GM12878 (cell line): ENCODE measurements around the gene DPY19L1. TPM values are rescaled to one million over a fixed set of nuclear protein-coding genes. Genes with fewer than 3 reads are reported as not detected.

ENCODE experiments used
- ATAC-seq: fragments of 200-7000 bp; cut with Tn5 transposase; 3 replicates; pipeline ENCODE4 v1.9.1; 2020; ENCODE audit warnings: mild to moderate bottlenecking, moderate library complexity
- BruUV-seq: library from RNA; stranded (reverse); fragments of 400-500 nt; replicated peaks from 2 replicates; lab custom pipeline; 2021; lab: Mats Ljungman, UMichigan
- CTCF ChIA-PET: fragments of 300-600 bp; sonication (Branson Sonifier 250); formaldehyde crosslinking; extraction: SDS; loops from one replicate; lab custom pipeline; 2021; ENCODE audit warnings: inconsistent platforms; lab: Yijun Ruan, JAX
- POLR2A ChIA-PET: fragments of 350-600 bp; formaldehyde crosslinking; extraction: SDS; loops from one replicate; lab custom pipeline; 2021; ENCODE audit warnings: inconsistent platforms; lab: Charles Lee
- RAD21 ChIA-PET: fragments of 300-600 bp; sonication (Branson Sonifier 250); formaldehyde crosslinking; loops from one replicate; lab custom pipeline; 2023; ENCODE audit warnings: antibody characterized with exemption; ENCODE audit not compliant: unreplicated experiment; lab: Charles Lee
- SMC1A ChIA-PET: fragments of 300-600 bp; sonication (Branson Sonifier 250); formaldehyde crosslinking; loops from one replicate; lab custom pipeline; 2023; ENCODE audit not compliant: unreplicated experiment, uncharacterized antibody; lab: Charles Lee
- DNase-seq: peaks from one replicate; pipeline ENCODE4 v3.0.0-alpha.2; 2011; ENCODE audit warnings: low read depth, low spot score
- FAIRE-seq: peaks from 3 replicates; lab custom pipeline; 2011; peaks lifted over from hg19 to GRCh38; lab: Jason Lieb, UNC
- H2AFZ ChIP-seq: 2 replicates; pipeline ENCODE4 v1.6.0; 2011; ENCODE audit warnings: low read depth, low read length, control low read depth; ENCODE audit not compliant: control insufficient read depth
- H3K27ac ChIP-seq: 2 replicates; pipeline ENCODE4 v1.5.1; 2011; ENCODE audit warnings: control low read depth; ENCODE audit not compliant: control insufficient read depth, insufficient read depth
- H3K27me3 ChIP-seq, 2 experiments: replicated peaks in 1 of 2; 2 replicates each; pipeline versions ENCODE4 v1.6.0 to v1.6.1; 2011; ENCODE audit warnings: low read length in 1 of 2; ENCODE audit not compliant: control insufficient read depth in 2 of 2, insufficient read depth in 2 of 2
- H3K36me3 ChIP-seq, 2 experiments: 2 replicates each; pipeline ENCODE4 v1.5.1; 2011; ENCODE audit warnings: low read length in 1 of 2; ENCODE audit not compliant: control insufficient read depth in 2 of 2, insufficient read depth in 2 of 2
- H3K4me1 ChIP-seq: 2 replicates; pipeline ENCODE4 v1.6.1; 2011; ENCODE audit warnings: mild to moderate bottlenecking, low read length, moderate library complexity, mixed read lengths; ENCODE audit not compliant: control insufficient read depth, insufficient read depth
- H3K4me2 ChIP-seq: 2 replicates; pipeline ENCODE4 v1.6.0; 2011; ENCODE audit warnings: control low read depth; ENCODE audit not compliant: control insufficient read depth, insufficient read depth
- H3K4me3 ChIP-seq: fragments of 200-600 bp; sonication (generic); 2 replicates; pipeline ENCODE4 v1.5.1; 2016
- H3K79me2 ChIP-seq: 2 replicates; pipeline ENCODE4 v1.6.0; 2011; ENCODE audit warnings: low read length; ENCODE audit not compliant: control insufficient read depth, insufficient read depth
- H3K9ac ChIP-seq: 2 replicates; pipeline ENCODE4 v1.8.0; 2011; ENCODE audit warnings: low read length, control low read depth, mixed read lengths; ENCODE audit not compliant: control insufficient read depth, insufficient read depth
- H3K9me3 ChIP-seq: replicated peaks from 3 replicates; pipeline ENCODE4 v1.5.1; 2011; ENCODE audit warnings: mild to moderate bottlenecking, low read length; ENCODE audit not compliant: control insufficient read depth, insufficient read depth
- H4K20me1 ChIP-seq: 2 replicates; pipeline ENCODE4 v1.6.0; 2011; ENCODE audit not compliant: control insufficient read depth, insufficient read depth
- E4F1 ChIP-seq: fragments of 450-650 bp; IDR thresholded peaks from 2 replicates; pipeline ENCODE4 v1.6.1; 2018; ENCODE audit warnings: borderline replicate concordance, mild to moderate bottlenecking; ENCODE audit not compliant: partially characterized antibody
- IKZF1 ChIP-seq: fragments of 450-650 bp; conservative IDR thresholded peaks from 2 replicates; pipeline ENCODE4 v1.6.1; 2017; ENCODE audit warnings: antibody characterized with exemption, mild to moderate bottlenecking
- MEF2B ChIP-seq: fragments of 450-650 bp; IDR thresholded peaks from 2 replicates; pipeline ENCODE4 v1.6.1; 2018; ENCODE audit warnings: mild to moderate bottlenecking, moderate library complexity; ENCODE audit not compliant: partially characterized antibody, poor library complexity, severe bottlenecking
- PAX8 ChIP-seq: fragments of 450-650 bp; IDR thresholded peaks from 2 replicates; pipeline ENCODE4 v1.6.1; 2017; ENCODE audit warnings: mild to moderate bottlenecking, moderate library complexity
- SP1 ChIP-seq: IDR thresholded peaks from one replicate; pipeline ENCODE4 v1.6.1; 2011; ENCODE audit warnings: low read depth, low read length
- SREBF2 ChIP-seq: IDR thresholded peaks from 2 replicates; pipeline ENCODE4 v1.6.1; 2012; ENCODE audit warnings: mild to moderate bottlenecking, low read length
- in situ Hi-C: fragments of 300-500 bp; cut with MboI; formaldehyde crosslinking; loops from 9 replicates; pipeline ENCODE4 v1.14.3; 2018; ENCODE audit warnings: mixed read lengths
- intact Hi-C: fragments of 100-400 bp; cut with micrococcal nuclease; formaldehyde crosslinking; loops from one replicate; pipeline ENCODE4 v1.14.2; 2022; ENCODE audit not compliant: unreplicated experiment
- polyA plus RNA-seq, 11 experiments: library from polyadenylated mRNA; depleted of rRNA in 4 of 11; unstranded in 6 of 11; stranded (reverse) in 5 of 11; fragments of >200 nt; fragmentation: Nextera tagmentation in 4 of 11; fragmentation: Illumina TruSeq in 1 of 11; extraction: Ambion mirVana in 4 of 11; extraction: Trizol in 1 of 11; gene quantifications; 1 replicate in 1 of 11; 2 replicates in 10 of 11; pipeline versions ENCODE4 v1.2.1 to v1.2.3, GENCODE V29; 2011 to 2016; ENCODE audit warnings: inconsistent platforms in 2 of 11, missing spikeins in 2 of 11, low read depth in 1 of 11
- total RNA-seq, 4 experiments: library from RNA; depleted of rRNA in 3 of 4; stranded (reverse); fragments of >200 nt in 3 of 4; fragmentation: Illumina TruSeq in 1 of 4; extraction: Trizol in 1 of 4; gene quantifications; 2 replicates each; pipeline versions ENCODE4 v1.2.1 to v1.2.3, GENCODE V29; 2013 to 2021
- TF ChIP-seq, protein P1 (sequence below): IDR thresholded peaks from 2 replicates; pipeline ENCODE4 v1.6.1; 2011; ENCODE audit warnings: low read depth, low read length, improper control_type of control experiment, borderline replicate concordance

DPY19L1 gene
- total and polyA plus RNA-seq, 10 of the 15 experiments (the other 5 are each of a cell fraction or from before 2014, with no cell fraction given) = 0.47 to 35.4 (median 3.8) TPM

DNA sequence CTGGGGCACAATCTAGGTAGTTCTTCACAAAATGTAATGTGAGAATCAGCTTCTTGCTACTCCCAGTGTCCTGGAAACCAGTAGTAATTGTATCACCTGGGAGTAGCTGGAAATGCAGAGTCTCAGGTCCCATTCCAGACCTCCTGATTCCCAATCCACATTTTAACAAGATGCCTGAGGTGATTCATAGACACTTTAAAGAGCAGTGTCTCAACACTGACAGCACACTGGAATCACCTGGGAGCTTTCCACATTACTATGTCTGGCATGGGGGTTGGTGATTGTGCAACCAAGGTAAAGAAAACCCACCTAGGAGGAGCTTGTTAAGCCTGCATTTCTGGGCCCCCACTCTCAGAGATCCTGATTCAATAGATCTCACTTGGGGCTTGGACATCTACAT is 11.1 kb downstream of the DPY19L1 start:
- DNase-seq (no peak), ATAC-seq (no peak), FAIRE-seq (no peak)
- H3K4me3 ChIP-seq = no peak overlapping the region
- ChIA-PET CTCF (interaction anchor here (1.2 kb wide), 1 partner anchor 98 kb away, joined by 3 read pairs; no protein-coding TSS in a partner anchor), POLR2A (interaction anchor here (1.4 kb wide), 1 partner anchor 10 kb away, joined by 3 read pairs; no protein-coding TSS in a partner anchor), SMC1A (interaction anchor here (0.6 to 3.4 kb wide), 3 partner anchors 8 to 202 kb away, joined by 3 to 16 read pairs (median 4); no protein-coding TSS in a partner anchor), RAD21 (interaction anchor here (0.6 to 3.4 kb wide), 3 partner anchors 8 to 705 kb away, joined by 3 to 12 read pairs (median 3); no protein-coding TSS in a partner anchor)
- intact Hi-C loops = no loop called here
- H3K27me3 ChIP-seq = no peaks in the 10 kb centered on the region
- TF ChIP-seq PAX8 (no peak), SP1 (no peak), IKZF1 (no peak), E4F1 (no peak), SREBF2 (no peak), MEF2B (no peak)
- TF ChIP-seq, protein P1, sequence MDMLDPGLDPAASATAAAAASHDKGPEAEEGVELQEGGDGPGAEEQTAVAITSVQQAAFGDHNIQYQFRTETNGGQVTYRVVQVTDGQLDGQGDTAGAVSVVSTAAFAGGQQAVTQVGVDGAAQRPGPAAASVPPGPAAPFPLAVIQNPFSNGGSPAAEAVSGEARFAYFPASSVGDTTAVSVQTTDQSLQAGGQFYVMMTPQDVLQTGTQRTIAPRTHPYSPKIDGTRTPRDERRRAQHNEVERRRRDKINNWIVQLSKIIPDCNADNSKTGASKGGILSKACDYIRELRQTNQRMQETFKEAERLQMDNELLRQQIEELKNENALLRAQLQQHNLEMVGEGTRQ = no peak
- BruUV-seq = no TSS peak
- in situ Hi-C loops = no loop called here
- no peak overlapping the region for H2AFZ ChIP-seq
- no peaks in the 10 kb centered on the region for H3K79me2 ChIP-seq
- no peak overlapping the region for H3K9ac ChIP-seq
- no peak overlapping the region for H3K4me2 ChIP-seq
- no peak overlapping the region for H3K27ac ChIP-seq
- H3K36me3 ChIP-seq = no peaks in the 10 kb centered on the region; a peak in 1 of 4 replicates
- H4K20me1 ChIP-seq = no peaks in the 10 kb centered on the region
- H3K9me3 ChIP-seq = no peaks in the 10 kb centered on the region
- H3K4me1 ChIP-seq = no peaks in the 10 kb centered on the region
